ENCODE data around the gene RPS19.
"Not testable (repeated sequence)": the region's sequence is repeated elsewhere in the genome, so short reads cannot be mapped to it uniquely, and the experiment has no call there.

Gene RPS19

GRCh38 chr19:41901707-41902360, 41.8 kb downstream of the RPS19 start:
- DNase-seq (ENCODE audit: low spot score) = no peak

GRCh38 chr19:41902594-41902993, 42.5 kb downstream of the RPS19 start:
- DNase-seq (ENCODE audit: low spot score) = no peak

- DNase-seq (ENCODE audit: low spot score) = no peak
Measured at GRCh38 chr19:41903193-41903953, 43.3 kb downstream of the RPS19 start.

GRCh38 chr19:41904118-41904870, 44.2 kb downstream of the RPS19 start:
- DNase-seq (ENCODE audit: low spot score) = no peak

- no peak for DNase-seq (ENCODE audit: low spot score)
Measured at GRCh38 chr19:41905273-41906002, 45.4 kb downstream of the RPS19 start.

GRCh38 chr19:41906271-41906670, 46.2 kb downstream of the RPS19 start:
- DNase-seq (ENCODE audit: low spot score) = no peak

- no peak for DNase-seq (ENCODE audit: low spot score)
Measured at GRCh38 chr19:41906916-41907680, 47.0 kb downstream of the RPS19 start.

GRCh38 chr19:41907994-41908615, 48.0 kb downstream of the RPS19 start:
- no peak for DNase-seq (ENCODE audit: low spot score)

- DNase-seq (ENCODE audit: low spot score) = no peak
Measured at GRCh38 chr19:41908724-41909464, 48.8 kb downstream of the RPS19 start.

- DNase-seq (ENCODE audit: low spot score) = no peak
Measured at GRCh38 chr19:41909706-41910105, 49.7 kb downstream of the RPS19 start.

GRCh38 chr19:41910240-41910991, 50.4 kb downstream of the RPS19 start:
- DNase-seq (ENCODE audit: low spot score) = no peak

GRCh38 chr19:41910992-41911888, 51.2 kb downstream of the RPS19 start:
- DNase-seq (ENCODE audit: low spot score) = no peak

GRCh38 chr19:41911889-41912731, 52.1 kb downstream of the RPS19 start:
- no peak for DNase-seq (ENCODE audit: low spot score)

- DNase-seq (ENCODE audit: low spot score) = no peak
Measured at GRCh38 chr19:41912899-41913537, 53.0 kb downstream of the RPS19 start.

- DNase-seq (ENCODE audit: low spot score) = no peak
Measured at GRCh38 chr19:41913538-41914423, 53.7 kb downstream of the RPS19 start.

- DNase-seq (ENCODE audit: low spot score) = not testable (repeated sequence)
Measured at GRCh38 chr19:41914424-41914834, 54.4 kb downstream of the RPS19 start.
